ENCODE measurements around the gene DHPS. TPM values are rescaled to one million over a fixed set of nuclear protein-coding genes. Genes with fewer than 3 reads are reported as not detected.

Gene DHPS
- total RNA-seq, 2 experiments from 2014 or later, result 113 TPM

DNA sequence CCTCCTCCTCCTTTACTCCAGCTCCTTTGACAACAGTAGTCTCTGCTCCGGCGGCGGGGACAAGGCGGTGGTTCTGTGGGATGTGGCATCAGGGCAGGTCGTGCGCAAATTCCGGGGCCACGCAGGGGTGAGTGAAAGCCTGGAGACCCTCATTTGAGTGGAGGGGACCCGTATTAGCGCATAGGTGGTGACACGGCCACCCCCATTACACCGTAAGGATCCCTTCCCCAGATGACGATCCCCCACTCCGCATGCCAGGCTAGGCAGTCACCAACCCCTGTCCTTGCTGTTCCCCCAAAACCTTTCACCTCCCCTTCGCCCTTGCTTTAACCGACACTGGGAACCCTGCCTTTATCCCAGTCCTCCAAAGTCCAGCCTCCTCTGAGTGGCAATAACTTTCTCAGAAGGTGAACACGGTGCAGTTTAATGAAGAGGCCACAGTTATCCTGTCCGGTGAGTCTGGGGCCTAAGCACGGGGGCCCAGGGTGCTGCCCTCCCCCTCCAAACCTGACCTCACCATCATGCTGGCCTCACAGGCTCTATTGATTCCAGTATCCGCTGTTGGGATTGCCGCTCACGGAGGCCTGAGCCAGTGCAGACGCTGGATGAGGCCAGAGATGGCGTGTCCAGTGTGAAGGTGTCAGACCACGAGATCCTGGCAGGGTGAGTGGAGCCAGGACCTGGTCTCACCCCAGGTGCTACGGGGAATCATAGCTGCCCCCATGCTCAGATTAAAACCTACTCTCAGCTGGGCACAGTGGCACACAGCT is 11.3 kb downstream of the DHPS start:
- H3K9me3 Mint-ChIP-seq, result no peaks in the 10 kb centered on the region
- H3K4me1 Mint-ChIP-seq (ENCODE audit: low read depth), result peaks cover 30% of the 10 kb centered on the region
- ATAC-seq (no peak), DNase-seq (no peak)
- intact Hi-C loops (cut with micrococcal nuclease), result no loop called here
- ChIA-PET POLR2A (interaction anchor here (1.1 to 4.3 kb wide), 6 partner anchors 8 to 63 kb away, joined by 4 to 29 read pairs (median 4); partner anchors contain the start of genes DHPS, FBXW9 and TRIR), CTCF (interaction anchor here (0.8 to 3.5 kb wide), 9 partner anchors 8 to 106 kb away, joined by 3 to 19 read pairs (median 4); partner anchors contain the start of genes FBXW9, ZNF490 and ZNF791)
- H3K27me3 Mint-ChIP-seq, result no peaks in the 10 kb centered on the region
- peaks cover 44% of the 10 kb centered on the region for H3K36me3 Mint-ChIP-seq (ENCODE audit: low read depth)
- H3K27ac Mint-ChIP-seq, result peak overlapping the region; percentile 100
- peak overlapping the region; percentile 99 for H3K4me3 Mint-ChIP-seq
- TF ChIP-seq, protein P1, sequence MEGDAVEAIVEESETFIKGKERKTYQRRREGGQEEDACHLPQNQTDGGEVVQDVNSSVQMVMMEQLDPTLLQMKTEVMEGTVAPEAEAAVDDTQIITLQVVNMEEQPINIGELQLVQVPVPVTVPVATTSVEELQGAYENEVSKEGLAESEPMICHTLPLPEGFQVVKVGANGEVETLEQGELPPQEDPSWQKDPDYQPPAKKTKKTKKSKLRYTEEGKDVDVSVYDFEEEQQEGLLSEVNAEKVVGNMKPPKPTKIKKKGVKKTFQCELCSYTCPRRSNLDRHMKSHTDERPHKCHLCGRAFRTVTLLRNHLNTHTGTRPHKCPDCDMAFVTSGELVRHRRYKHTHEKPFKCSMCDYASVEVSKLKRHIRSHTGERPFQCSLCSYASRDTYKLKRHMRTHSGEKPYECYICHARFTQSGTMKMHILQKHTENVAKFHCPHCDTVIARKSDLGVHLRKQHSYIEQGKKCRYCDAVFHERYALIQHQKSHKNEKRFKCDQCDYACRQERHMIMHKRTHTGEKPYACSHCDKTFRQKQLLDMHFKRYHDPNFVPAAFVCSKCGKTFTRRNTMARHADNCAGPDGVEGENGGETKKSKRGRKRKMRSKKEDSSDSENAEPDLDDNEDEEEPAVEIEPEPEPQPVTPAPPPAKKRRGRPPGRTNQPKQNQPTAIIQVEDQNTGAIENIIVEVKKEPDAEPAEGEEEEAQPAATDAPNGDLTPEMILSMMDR (IDR thresholded peaks at IDR 0.05), result no peak

DNA sequence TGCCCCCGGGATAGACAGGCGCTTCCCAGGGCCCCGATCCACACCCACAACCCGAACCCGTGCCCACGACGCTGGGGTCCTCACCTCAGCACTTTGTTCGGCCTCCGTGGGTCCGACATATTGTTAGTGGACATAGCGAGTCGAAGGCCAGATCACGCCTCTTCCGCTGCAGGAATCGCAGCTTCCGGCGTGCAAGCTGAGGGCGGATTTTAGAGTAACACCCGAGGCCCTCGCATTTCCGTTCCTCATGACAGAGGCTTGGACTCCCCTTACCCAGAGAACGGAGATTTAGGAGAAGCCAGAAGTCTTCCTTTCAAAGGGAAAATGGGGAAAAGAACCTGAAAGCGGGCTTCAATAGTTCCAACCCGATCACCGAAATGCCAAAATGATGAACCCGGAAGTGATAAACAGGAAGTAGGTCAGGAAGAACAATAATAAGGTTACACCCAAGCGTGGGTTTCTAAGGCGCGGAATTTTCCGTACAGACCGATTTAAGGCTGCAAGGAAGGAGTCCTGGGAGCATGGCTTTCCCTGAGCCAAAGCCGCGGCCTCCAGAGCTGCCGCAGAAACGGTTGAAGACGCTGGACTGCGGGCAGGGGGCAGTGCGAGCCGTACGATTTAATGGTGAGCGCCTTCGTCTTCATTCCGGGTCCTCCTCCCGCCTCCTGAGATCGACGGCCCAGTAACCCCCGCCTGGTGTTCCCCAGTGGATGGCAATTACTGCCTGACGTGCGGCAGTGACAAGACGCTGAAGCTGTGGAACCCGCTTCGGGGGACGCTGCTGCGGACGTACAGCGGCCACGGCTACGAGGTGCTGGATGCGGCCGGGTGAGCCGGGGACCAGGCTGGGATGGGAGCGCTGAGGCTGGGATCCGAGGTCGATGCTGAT is 12.2 kb downstream of the DHPS start:
- DNase-seq (peak; percentile 79), ATAC-seq (peak; percentile 15)
- peak overlapping the region; percentile 99 for H3K4me3 Mint-ChIP-seq
- intact Hi-C loops (cut with micrococcal nuclease), result loop anchor here (5.0 to 10.0 kb wide), 2 partner anchors 55 to 107 kb away; partner anchors contain the start of genes ZNF490 and ZNF791
- peaks cover 38% of the 10 kb centered on the region for H3K4me1 Mint-ChIP-seq (ENCODE audit: low read depth)
- ChIA-PET POLR2A (interaction anchor here (0.7 to 4.3 kb wide), 9 partner anchors 9 to 117 kb away, joined by 4 to 29 read pairs (median 5); partner anchors contain the start of genes DHPS, FBXW9 and TRIR), CTCF (interaction anchor here (0.7 to 1.6 kb wide), 8 partner anchors 9 to 126 kb away, joined by 3 to 7 read pairs (median 4); no protein-coding TSS in a partner anchor)
- H3K36me3 Mint-ChIP-seq (ENCODE audit: low read depth), result peaks cover 46% of the 10 kb centered on the region
- TF ChIP-seq, protein P1 (IDR thresholded peaks at IDR 0.05), result no peak
- H3K9me3 Mint-ChIP-seq, result no peaks in the 10 kb centered on the region
- H3K27ac Mint-ChIP-seq, result peak overlapping the region; percentile 100
- H3K27me3 Mint-ChIP-seq, result no peaks in the 10 kb centered on the region

DNA sequence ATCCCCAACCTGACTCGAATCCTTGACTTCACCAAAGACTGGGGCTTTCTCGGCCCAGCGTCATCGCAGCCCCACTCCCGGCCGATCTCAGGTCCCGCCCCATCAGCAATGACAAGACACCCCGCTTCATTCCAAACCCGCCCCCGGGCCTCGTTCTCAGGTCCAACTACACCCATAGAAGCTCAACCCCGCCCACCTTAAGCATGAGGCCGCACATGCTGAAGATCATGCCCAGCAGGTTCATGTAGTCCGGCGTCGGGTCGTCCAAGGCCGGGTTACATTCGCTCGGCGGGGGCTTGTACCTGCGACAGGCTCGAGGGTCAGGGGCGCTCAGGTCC is 12.8 kb downstream of the DHPS start:
- ChIA-PET POLR2A (interaction anchor here (0.7 to 4.3 kb wide), 9 partner anchors 9 to 143 kb away, joined by 3 to 29 read pairs (median 5); partner anchors contain the start of genes FBXW9 and TRIR), CTCF (interaction anchor here (0.7 to 3.4 kb wide), 5 partner anchors 10 to 127 kb away, joined by 3 to 12 read pairs (median 4); no protein-coding TSS in a partner anchor)
- peaks cover 46% of the 10 kb centered on the region for H3K36me3 Mint-ChIP-seq (ENCODE audit: low read depth)
- peak overlapping the region; percentile 99 for H3K4me3 Mint-ChIP-seq
- intact Hi-C loops (cut with micrococcal nuclease), result loop anchor here (5.0 to 10.0 kb wide), 2 partner anchors 54 to 107 kb away; partner anchors contain the start of genes ZNF490 and ZNF791
- H3K9me3 Mint-ChIP-seq, result no peaks in the 10 kb centered on the region
- DNase-seq (peak; percentile 85), ATAC-seq (peak; percentile 28)
- peaks cover 41% of the 10 kb centered on the region for H3K4me1 Mint-ChIP-seq (ENCODE audit: low read depth)
- H3K27me3 Mint-ChIP-seq, result no peaks in the 10 kb centered on the region
- peak overlapping the region; percentile 100 for H3K27ac Mint-ChIP-seq
- TF ChIP-seq, protein P1 (IDR thresholded peaks at IDR 0.05), result no peak

DNA sequence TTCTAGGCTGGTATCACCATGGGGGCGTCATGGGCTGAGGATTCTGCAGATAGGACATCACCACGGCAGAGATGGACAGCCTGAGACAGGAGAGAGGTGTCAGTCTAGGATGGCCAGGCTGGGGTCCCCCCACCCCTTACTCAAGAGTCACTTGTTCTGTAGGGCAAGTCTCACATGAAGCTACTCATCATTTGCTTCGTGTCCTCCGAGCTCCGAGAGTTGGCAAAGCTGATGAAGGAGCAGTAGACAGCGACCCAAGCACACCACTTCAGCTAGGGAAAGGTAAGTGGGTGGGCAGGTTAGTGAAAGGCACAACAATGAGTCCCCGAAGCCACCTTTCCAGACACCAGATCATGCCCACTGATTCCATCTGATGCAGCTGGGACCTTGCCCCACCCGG is 13.3 kb downstream of the DHPS start:
- H3K27me3 Mint-ChIP-seq, result no peaks in the 10 kb centered on the region
- intact Hi-C loops (cut with micrococcal nuclease), result loop anchor here (5.0 to 10.0 kb wide), 2 partner anchors 54 to 106 kb away; partner anchors contain the start of genes ZNF490 and ZNF791
- DNase-seq, result no peak
- peaks cover 50% of the 10 kb centered on the region for H3K36me3 Mint-ChIP-seq (ENCODE audit: low read depth)
- TF ChIP-seq, protein P1 (IDR thresholded peaks at IDR 0.05), result no peak
- no peak for ATAC-seq
- H3K27ac Mint-ChIP-seq, result peak overlapping the region; percentile 100
- H3K4me1 Mint-ChIP-seq (ENCODE audit: low read depth), result peaks cover 41% of the 10 kb centered on the region
- no peaks in the 10 kb centered on the region for H3K9me3 Mint-ChIP-seq
- H3K4me3 Mint-ChIP-seq, result peak overlapping the region; percentile 99
- CTCF ChIA-PET, result interaction anchor here (1.6 to 3.4 kb wide), 2 partner anchors 9 to 104 kb away, joined by 4 to 12 read pairs; no protein-coding TSS in a partner anchor
- POLR2A ChIA-PET, result interaction anchor here (0.7 to 4.3 kb wide), 8 partner anchors 10 to 142 kb away, joined by 3 to 29 read pairs (median 4); partner anchors contain the start of genes FBXW9 and TRIR
